ENCODE measurements around the gene SMARCC1. TPM values are rescaled to one million over a fixed set of nuclear protein-coding genes. Genes with fewer than 3 reads are reported as not detected.
"Not testable (repeated sequence)": the region's sequence is repeated elsewhere in the genome, so short reads cannot be mapped to it uniquely, and the experiment has no call there.

The SMARCC1 gene
- total RNA-seq, 1 donor from 2014 or later, result 53.9 TPM

DNA sequence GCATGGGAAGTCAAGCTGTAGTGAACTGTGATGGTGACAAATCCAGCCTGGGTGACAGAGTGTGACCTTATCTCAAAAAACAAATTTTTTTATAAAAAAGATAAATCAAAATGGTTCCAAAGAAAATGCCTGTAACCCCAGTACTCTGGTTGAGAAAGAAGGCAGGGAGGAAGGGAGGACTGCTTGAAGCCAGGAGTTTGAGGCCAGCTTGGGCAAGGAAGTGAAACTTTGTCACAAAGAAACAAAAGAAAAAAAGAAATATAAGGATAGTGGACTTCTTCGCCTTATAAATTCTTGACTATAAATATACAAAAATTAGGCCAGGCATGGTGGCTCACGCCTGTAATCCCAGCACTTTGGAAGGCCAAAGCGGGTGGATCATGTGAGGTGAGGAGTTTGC is 34.1 kb downstream of the SMARCC1 start:
- ATAC-seq (no peak), DNase-seq (no peak)
- Histone ChIP-seq H3K27ac (no peak overlapping the region), H3K9me3 (no peaks in the 10 kb centered on the region), H3K4me3 (no peak overlapping the region), H3K36me3 (peaks cover 32% of the 10 kb centered on the region), H3K4me1 (no peaks in the 10 kb centered on the region), H3K27me3 (ENCODE audit: low read depth) (no peaks in the 10 kb centered on the region)
- no peak for TF ChIP-seq CTCF (IDR thresholded peaks at IDR 0.05)
- intact Hi-C loops (cut with DNase I), result no loop called here

GRCh38 chr3:47746264-47746663 is 35.4 kb downstream of the SMARCC1 start:
- Histone ChIP-seq H3K9me3 (no peaks in the 10 kb centered on the region), H3K4me1 (no peaks in the 10 kb centered on the region), H3K4me3 (no peak overlapping the region), H3K36me3 (peaks cover 24% of the 10 kb centered on the region), H3K27ac (no peak overlapping the region), H3K27me3 (ENCODE audit: low read depth) (no peaks in the 10 kb centered on the region)
- no peak for TF ChIP-seq CTCF (IDR thresholded peaks at IDR 0.05)
- no peak for DNase-seq
- intact Hi-C loops (cut with DNase I), result no loop called here
- ATAC-seq, result no peak

DNA sequence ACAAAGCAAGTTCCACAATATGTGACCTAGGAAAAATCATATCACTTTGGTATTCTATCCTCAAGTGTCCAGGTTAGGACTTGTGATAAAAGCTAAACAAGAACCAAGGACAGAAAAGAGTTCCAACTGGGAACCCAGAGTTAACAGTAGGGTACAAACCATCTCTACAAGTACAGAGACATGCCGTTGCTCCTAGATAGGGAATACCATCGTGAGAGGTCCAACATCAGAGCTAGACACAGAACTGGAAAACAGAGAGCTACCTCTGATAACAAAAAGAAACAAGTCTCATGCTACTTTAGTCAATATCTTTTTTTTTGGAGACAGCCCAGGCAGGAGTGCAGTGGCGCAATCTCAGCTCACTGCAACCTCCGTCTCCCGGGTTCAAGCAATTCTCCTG is 37.8 kb downstream of the SMARCC1 start:
- ATAC-seq (no peak), DNase-seq (no peak)
- TF ChIP-seq CTCF (IDR thresholded peaks at IDR 0.05), result no peak
- H3K9me3 ChIP-seq, result no peaks in the 10 kb centered on the region
- no peak overlapping the region for H3K27ac ChIP-seq
- H3K27me3 ChIP-seq (ENCODE audit: low read depth), result no peaks in the 10 kb centered on the region
- H3K4me3 ChIP-seq, result no peak overlapping the region
- intact Hi-C loops (cut with DNase I), result no loop called here
- peaks cover 30% of the 10 kb centered on the region for H3K36me3 ChIP-seq
- no peaks in the 10 kb centered on the region for H3K4me1 ChIP-seq

DNA sequence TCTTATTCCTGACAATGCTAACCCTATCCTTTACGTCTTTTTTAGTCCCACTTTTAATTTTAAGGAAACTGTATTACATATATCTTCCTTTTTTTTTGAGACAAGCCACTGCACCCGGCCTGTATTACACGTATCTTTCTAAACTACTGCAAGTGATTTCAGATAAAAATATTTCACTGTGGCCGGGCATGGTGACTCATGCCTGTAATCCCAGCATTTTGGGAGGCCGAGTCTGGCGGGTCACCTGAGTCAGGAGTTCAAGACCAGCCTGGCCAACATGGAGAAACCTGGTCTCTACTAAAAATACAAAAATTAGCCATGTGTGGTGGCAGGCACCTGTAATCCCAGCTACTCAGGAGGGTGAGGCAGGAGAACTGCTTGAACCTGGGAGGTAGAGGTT is 38.3 kb downstream of the SMARCC1 start:
- intact Hi-C loops (cut with DNase I); DNase-seq; H3K27me3 ChIP-seq (ENCODE audit: low read depth); ATAC-seq; H3K9me3 ChIP-seq; H3K4me1 ChIP-seq; H3K4me3 ChIP-seq; H3K27ac ChIP-seq: not testable (repeated sequence)
- peaks cover 30% of the 10 kb centered on the region for H3K36me3 ChIP-seq

- Histone ChIP-seq H3K27me3 (ENCODE audit: low read depth) (no peaks in the 10 kb centered on the region), H3K36me3 (peaks cover 44% of the 10 kb centered on the region), H3K4me1 (no peaks in the 10 kb centered on the region), H3K4me3 (no peak overlapping the region), H3K27ac (no peak overlapping the region), H3K9me3 (no peaks in the 10 kb centered on the region)
- no peak for TF ChIP-seq CTCF (IDR thresholded peaks at IDR 0.05)
- no peak for ATAC-seq
- no peak for DNase-seq
- intact Hi-C loops (cut with DNase I), result no loop called here
Measured at GRCh38 chr3:47741925-47742324, 39.8 kb downstream of the SMARCC1 start.

- intact Hi-C loops (cut with DNase I), result no loop called here
- no peaks in the 10 kb centered on the region for H3K4me1 ChIP-seq
- H3K36me3 ChIP-seq, result peaks cover 96% of the 10 kb centered on the region
- no peak overlapping the region for H3K27ac ChIP-seq
- no peak for ATAC-seq
- no peaks in the 10 kb centered on the region for H3K27me3 ChIP-seq (ENCODE audit: low read depth)
- no peak overlapping the region for H3K4me3 ChIP-seq
- TF ChIP-seq CTCF (IDR thresholded peaks at IDR 0.05), result no peak
- H3K9me3 ChIP-seq, result no peaks in the 10 kb centered on the region
- DNase-seq, result no peak
Measured at GRCh38 chr3:47732143-47732542, 49.5 kb downstream of the SMARCC1 start.

Data from lower lobe of right lung (tissue), 2 donors.